MCF 10A (cell line): Measurements from ENCODE around the gene RDH8. TPM values are rescaled to one million over a fixed set of nuclear protein-coding genes. Genes with fewer than 3 reads are reported as not detected.
A peak's percentile ranks its signal among the peaks of the same experiment; 100 is the strongest.

ENCODE experiments used
- BruUV-seq: library from RNA; stranded (reverse); fragments of 400-500 nt; replicated peaks from 2 replicates; lab custom pipeline; 2021; lab: Mats Ljungman, UMichigan
- CTCF ChIA-PET: fragments of 300-600 bp; sonication (Branson Sonifier 250); formaldehyde crosslinking; extraction: SDS; loops from one replicate; lab custom pipeline; 2021; ENCODE audit warnings: antibody characterized with exemption, inconsistent platforms; lab: Yijun Ruan, JAX
- POLR2A ChIA-PET: fragments of 300-600, 350-650 bp; sonication (Branson Sonifier 250); formaldehyde crosslinking; extraction: SDS; loops from one replicate; lab custom pipeline; 2020; ENCODE audit warnings: antibody characterized with exemption, inconsistent platforms; lab: Yijun Ruan, JAX
- DNase-seq: peaks from one replicate; pipeline ENCODE4 v3.0.0-alpha.2; 2018; ENCODE audit not compliant: unreplicated experiment
- H3K27ac Mint-ChIP-seq: one replicate; pipeline ENCODE4 v1.8.0; 2022; ENCODE audit warnings: mild to moderate bottlenecking, low read depth, mixed read lengths; ENCODE audit not compliant: unreplicated experiment
- H3K27me3 Mint-ChIP-seq: one replicate; pipeline ENCODE4 v1.8.0; 2022; ENCODE audit warnings: mixed read lengths; ENCODE audit not compliant: insufficient read depth, unreplicated experiment
- H3K36me3 Mint-ChIP-seq: one replicate; pipeline ENCODE4 v1.8.0; 2022; ENCODE audit warnings: mild to moderate bottlenecking, moderate library complexity, mixed read lengths; ENCODE audit not compliant: insufficient read depth, unreplicated experiment
- H3K4me1 Mint-ChIP-seq: one replicate; pipeline ENCODE4 v1.8.0; 2022; ENCODE audit warnings: mixed read lengths; ENCODE audit not compliant: insufficient read depth, unreplicated experiment
- H3K4me3 Mint-ChIP-seq: one replicate; pipeline ENCODE4 v1.8.0; 2022; ENCODE audit warnings: mild to moderate bottlenecking, moderate library complexity, mixed read lengths; ENCODE audit not compliant: unreplicated experiment
- H3K9me3 Mint-ChIP-seq: one replicate; pipeline ENCODE4 v1.8.0; 2022; ENCODE audit warnings: mixed read lengths; ENCODE audit not compliant: unreplicated experiment
- intact Hi-C: fragments of 100-400 bp; cut with micrococcal nuclease; formaldehyde crosslinking; loops from 2 replicates; pipeline ENCODE4 v1.14.1; 2022
- total RNA-seq: library from RNA; stranded (reverse); gene quantifications from 2 replicates; pipeline ENCODE4 v1.2.3, GENCODE V29; 2022
- TF ChIP-seq, protein P1 (sequence below): fragments of 200-600 bp; IDR thresholded peaks from one replicate; pipeline ENCODE4 v1.8.0; 2022; ENCODE audit warnings: antibody characterized with exemption, mild to moderate bottlenecking; ENCODE audit not compliant: unreplicated experiment

The RDH8 gene
- total RNA-seq, 1 experiment from 2014 or later, result not detected

- CTCF ChIA-PET, result interaction anchor here (0.7 kb wide), 1 partner anchor 61 kb away, joined by 3 read pairs; no protein-coding TSS in a partner anchor
- POLR2A ChIA-PET, result no interaction called here
- TF ChIP-seq, protein P1, sequence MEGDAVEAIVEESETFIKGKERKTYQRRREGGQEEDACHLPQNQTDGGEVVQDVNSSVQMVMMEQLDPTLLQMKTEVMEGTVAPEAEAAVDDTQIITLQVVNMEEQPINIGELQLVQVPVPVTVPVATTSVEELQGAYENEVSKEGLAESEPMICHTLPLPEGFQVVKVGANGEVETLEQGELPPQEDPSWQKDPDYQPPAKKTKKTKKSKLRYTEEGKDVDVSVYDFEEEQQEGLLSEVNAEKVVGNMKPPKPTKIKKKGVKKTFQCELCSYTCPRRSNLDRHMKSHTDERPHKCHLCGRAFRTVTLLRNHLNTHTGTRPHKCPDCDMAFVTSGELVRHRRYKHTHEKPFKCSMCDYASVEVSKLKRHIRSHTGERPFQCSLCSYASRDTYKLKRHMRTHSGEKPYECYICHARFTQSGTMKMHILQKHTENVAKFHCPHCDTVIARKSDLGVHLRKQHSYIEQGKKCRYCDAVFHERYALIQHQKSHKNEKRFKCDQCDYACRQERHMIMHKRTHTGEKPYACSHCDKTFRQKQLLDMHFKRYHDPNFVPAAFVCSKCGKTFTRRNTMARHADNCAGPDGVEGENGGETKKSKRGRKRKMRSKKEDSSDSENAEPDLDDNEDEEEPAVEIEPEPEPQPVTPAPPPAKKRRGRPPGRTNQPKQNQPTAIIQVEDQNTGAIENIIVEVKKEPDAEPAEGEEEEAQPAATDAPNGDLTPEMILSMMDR, result no peak
- no peak overlapping the region for H3K27ac Mint-ChIP-seq
- no peaks in the 10 kb centered on the region for H3K36me3 Mint-ChIP-seq
- BruUV-seq, result no TSS peak
- peaks cover 6% of the 10 kb centered on the region for H3K27me3 Mint-ChIP-seq
- intact Hi-C loops, result no loop called here
- DNase-seq, result no peak
- H3K4me1 Mint-ChIP-seq, result peaks cover 2% of the 10 kb centered on the region
- H3K4me3 Mint-ChIP-seq, result no peak overlapping the region
- H3K9me3 Mint-ChIP-seq, result no peaks in the 10 kb centered on the region
Measured at GRCh38 chr19:9991425-9992191, 21.7 kb upstream of the RDH8 start.

- Mint-ChIP-seq H3K9me3 (no peaks in the 10 kb centered on the region), H3K4me1 (peaks cover 9% of the 10 kb centered on the region), H3K27ac (no peak overlapping the region), H3K36me3 (no peaks in the 10 kb centered on the region), H3K4me3 (no peak overlapping the region), H3K27me3 (peaks cover 40% of the 10 kb centered on the region)
- TF ChIP-seq, protein P1, result no peak
- POLR2A ChIA-PET, result interaction anchor here (0.6 kb wide), 1 partner anchor 652 kb away, joined by 4 read pairs; no protein-coding TSS in a partner anchor
- no peak for DNase-seq
- intact Hi-C loops, result no loop called here
- no TSS peak for BruUV-seq
- CTCF ChIA-PET, result no interaction called here
Measured at GRCh38 chr19:9995084-9995483, 18.2 kb upstream of the RDH8 start.

- ChIA-PET CTCF (no interaction called here), POLR2A (no interaction called here)
- Mint-ChIP-seq H3K4me3 (no peak overlapping the region), H3K27ac (no peak overlapping the region), H3K27me3 (peaks cover 46% of the 10 kb centered on the region), H3K36me3 (no peaks in the 10 kb centered on the region), H3K4me1 (peaks cover 12% of the 10 kb centered on the region), H3K9me3 (no peaks in the 10 kb centered on the region)
- intact Hi-C loops, result no loop called here
- no TSS peak for BruUV-seq
- TF ChIP-seq, protein P1, result no peak
- DNase-seq, result no peak
Measured at GRCh38 chr19:9995999-9996398, 17.3 kb upstream of the RDH8 start.

- intact Hi-C loops, result no loop called here
- H3K27me3 Mint-ChIP-seq, result peaks cover 46% of the 10 kb centered on the region
- H3K4me1 Mint-ChIP-seq, result peaks cover 12% of the 10 kb centered on the region
- no peaks in the 10 kb centered on the region for H3K36me3 Mint-ChIP-seq
- BruUV-seq, result no TSS peak
- ChIA-PET CTCF (no interaction called here), POLR2A (no interaction called here)
- H3K4me3 Mint-ChIP-seq, result no peak overlapping the region
- H3K9me3 Mint-ChIP-seq, result no peaks in the 10 kb centered on the region
- TF ChIP-seq, protein P1, result no peak
- H3K27ac Mint-ChIP-seq, result peak overlapping the region; percentile 0
- DNase-seq, result no peak
Measured at GRCh38 chr19:9996541-9996940, 16.7 kb upstream of the RDH8 start.
